ENCODE measurements around the gene AVPR1B. TPM values are rescaled to one million over a fixed set of nuclear protein-coding genes. Genes with fewer than 3 reads are reported as not detected.

Gene AVPR1B
- total and polyA plus RNA-seq, 2 donors (not counting 3 experiments of a cell fraction or from before 2014, with no cell fraction given): not detected

DNA sequence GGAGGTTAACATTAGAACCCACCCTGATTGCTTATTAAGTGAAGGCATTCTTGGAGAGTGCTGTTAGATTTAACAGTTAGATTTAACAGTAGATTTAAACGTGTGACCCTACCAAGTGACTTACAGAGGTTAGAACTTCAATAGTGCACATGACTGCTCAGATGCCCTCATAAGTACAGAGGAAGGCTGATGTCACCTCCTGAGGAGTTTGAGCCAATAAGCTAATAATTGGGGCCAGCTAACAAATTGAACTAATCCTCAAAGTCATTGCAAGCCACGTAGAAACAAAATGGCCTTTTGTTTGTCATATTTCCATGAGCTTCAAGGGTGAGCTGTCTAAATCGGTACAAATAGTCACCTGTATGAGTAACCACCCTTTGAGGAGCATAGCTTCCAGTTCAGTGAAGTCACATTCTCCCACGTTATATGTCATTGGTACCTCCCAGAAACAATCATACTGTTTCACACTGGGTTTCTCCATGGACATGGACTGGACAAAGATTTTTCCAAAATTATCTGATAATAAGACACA is 11.7 kb downstream of the AVPR1B start:
- no peaks in the 10 kb centered on the region for H3K36me3 ChIP-seq (ENCODE audit: control insufficient read depth in 2 of 2, extremely low read depth in 1 of 2, insufficient read depth in 2 of 2, low read length in 2 of 2)
- BruUV-seq (replicated peaks): no TSS peak
- ChIA-PET CTCF (interaction anchor here (0.7 to 6.9 kb wide), 19 partner anchors 9 to 446 kb away, joined by 3 to 319 read pairs (median 7); no protein-coding TSS in a partner anchor), POLR2A (no interaction called here)
- no peak for TF ChIP-seq JUN (IDR thresholded peaks at IDR 0.05; ENCODE audit: borderline replicate concordance, insufficient read depth, insufficient read length, low read depth)
- no peak for TF ChIP-seq POLR2AphosphoS5 (IDR thresholded peaks at IDR 0.05; ENCODE audit: insufficient read depth, low read depth, low read length)
- no peak for TF ChIP-seq EZH2 (IDR thresholded peaks at IDR 0.05; ENCODE audit: borderline replicate concordance, low read depth, low read length, severe bottlenecking)
- TF ChIP-seq, protein P1, sequence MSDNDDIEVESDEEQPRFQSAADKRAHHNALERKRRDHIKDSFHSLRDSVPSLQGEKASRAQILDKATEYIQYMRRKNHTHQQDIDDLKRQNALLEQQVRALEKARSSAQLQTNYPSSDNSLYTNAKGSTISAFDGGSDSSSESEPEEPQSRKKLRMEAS (IDR thresholded peaks at IDR 0.05; ENCODE audit: insufficient read depth, insufficient read length): no peak
- no peak for TF ChIP-seq GATA2 (IDR thresholded peaks at IDR 0.05; ENCODE audit: insufficient read depth, insufficient read length, low read depth, low read length)
- TF ChIP-seq MYC (IDR thresholded peaks at IDR 0.05; ENCODE audit: low read depth, low read length): no peak
- TF ChIP-seq, protein P2, sequence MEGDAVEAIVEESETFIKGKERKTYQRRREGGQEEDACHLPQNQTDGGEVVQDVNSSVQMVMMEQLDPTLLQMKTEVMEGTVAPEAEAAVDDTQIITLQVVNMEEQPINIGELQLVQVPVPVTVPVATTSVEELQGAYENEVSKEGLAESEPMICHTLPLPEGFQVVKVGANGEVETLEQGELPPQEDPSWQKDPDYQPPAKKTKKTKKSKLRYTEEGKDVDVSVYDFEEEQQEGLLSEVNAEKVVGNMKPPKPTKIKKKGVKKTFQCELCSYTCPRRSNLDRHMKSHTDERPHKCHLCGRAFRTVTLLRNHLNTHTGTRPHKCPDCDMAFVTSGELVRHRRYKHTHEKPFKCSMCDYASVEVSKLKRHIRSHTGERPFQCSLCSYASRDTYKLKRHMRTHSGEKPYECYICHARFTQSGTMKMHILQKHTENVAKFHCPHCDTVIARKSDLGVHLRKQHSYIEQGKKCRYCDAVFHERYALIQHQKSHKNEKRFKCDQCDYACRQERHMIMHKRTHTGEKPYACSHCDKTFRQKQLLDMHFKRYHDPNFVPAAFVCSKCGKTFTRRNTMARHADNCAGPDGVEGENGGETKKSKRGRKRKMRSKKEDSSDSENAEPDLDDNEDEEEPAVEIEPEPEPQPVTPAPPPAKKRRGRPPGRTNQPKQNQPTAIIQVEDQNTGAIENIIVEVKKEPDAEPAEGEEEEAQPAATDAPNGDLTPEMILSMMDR (IDR thresholded peaks at IDR 0.05; ENCODE audit: extremely low read depth in 1 of 2, insufficient read depth in 1 of 2, low read depth in 1 of 2, low read length in 2 of 2): no peak
- H3K9me3 ChIP-seq (replicated peaks; ENCODE audit: control insufficient read depth, insufficient read depth, low read length): no peaks in the 10 kb centered on the region
- no peak overlapping the region for H3K9ac ChIP-seq (replicated peaks; ENCODE audit: extremely low read depth, insufficient read depth, low read length)
- H3K79me2 ChIP-seq (ENCODE audit: control insufficient read depth, insufficient read depth, low read length): no peaks in the 10 kb centered on the region
- H4K20me1 ChIP-seq (replicated peaks; ENCODE audit: control insufficient read depth, extremely low read depth, insufficient read depth, low read length): no peaks in the 10 kb centered on the region
- FAIRE-seq (peak; percentile 74), DNase-seq (ENCODE audit: low read depth, low spot score) (peak; percentile 24)
- H3K9me1 ChIP-seq (replicated peaks; ENCODE audit: control insufficient read depth, extremely low read depth, insufficient read depth, low read length): no peaks in the 10 kb centered on the region
- H3K4me3 ChIP-seq (replicated peaks in 1 of 3; ENCODE audit: insufficient read depth in 1 of 3, low read depth in 1 of 3, low read length in 3 of 3): no peak overlapping the region
- H3K27ac ChIP-seq (ENCODE audit: insufficient read depth, low read depth, low read length): no peak overlapping the region
- peaks cover 5% of the 10 kb centered on the region for H3K4me1 ChIP-seq (ENCODE audit: control insufficient read depth, extremely low read depth, insufficient read depth, low read length)
- H3K27me3 ChIP-seq (ENCODE audit: control insufficient read depth in 2 of 2, insufficient read depth in 2 of 2, low read length in 2 of 2): peaks cover 0 to 6% of the 10 kb centered on the region in 2 experiments
- no peak overlapping the region for H2AFZ ChIP-seq (ENCODE audit: low read depth, low read length)
- no peak overlapping the region for H3K4me2 ChIP-seq (ENCODE audit: insufficient read depth, low read length)
- dilution Hi-C loops (cut with MboI; ENCODE audit: extremely low pct_ligation_motif_present, low sequenced_read_pairs) (loop anchor here (25.0 kb wide), 1 partner anchor 118 kb away; no protein-coding TSS in a partner anchor), intact Hi-C loops (cut with micrococcal nuclease) (loop anchor here (5.0 kb wide), 1 partner anchor 313 kb away; no protein-coding TSS in a partner anchor)

Data from endothelial cell of umbilical vein (primary cell).